Measurements from ENCODE around the gene MYCBPAP. TPM values are rescaled to one million over a fixed set of nuclear protein-coding genes. Genes with fewer than 3 reads are reported as not detected.

Gene MYCBPAP
- under 1 TPM; 0.05 to 0.22 TPM for polyA plus RNA-seq

GRCh38 chr17:50507871-50508572, at the start of gene MYCBPAP:
TSS of gene MYCBPAP (plus strand) at chr17:50508439. CDS start at chr17:50508675, 236 bp downstream.
- peaks cover 0 to 6% of the 10 kb centered on the region in 2 donors for H3K4me1 ChIP-seq (ENCODE audit: control insufficient read depth in 2 of 2, insufficient read depth in 2 of 2, low read length in 1 of 2)
- H3K4me3 ChIP-seq (ENCODE audit: low read depth in 1 of 2, low read length in 2 of 2), result peak within 1 kb of the TSS; percentile 53 to 55
- H3K36me3 ChIP-seq (ENCODE audit: control insufficient read depth in 2 of 2, insufficient read depth in 2 of 2, low read length in 1 of 2), result no peaks in the 10 kb centered on the region
- H3K9me3 ChIP-seq (ENCODE audit: control insufficient read depth in 2 of 2, insufficient read depth in 1 of 2, low read depth in 1 of 2, low read length in 1 of 2), result no peaks in the 10 kb centered on the region
- peak within 1 kb of the TSS in 1 of 2 donors; percentile 35 for H3K27ac ChIP-seq (ENCODE audit: low read depth in 2 of 2, low read length in 1 of 2)
- WGBS, 2 donors, result 11% methylated on average over 54 to 66 of the region's 66 CpGs
- H3K27me3 ChIP-seq (ENCODE audit: control insufficient read depth in 1 of 2, insufficient read depth in 2 of 2, low read length in 2 of 2), result no peaks in the 10 kb centered on the region

DNA sequence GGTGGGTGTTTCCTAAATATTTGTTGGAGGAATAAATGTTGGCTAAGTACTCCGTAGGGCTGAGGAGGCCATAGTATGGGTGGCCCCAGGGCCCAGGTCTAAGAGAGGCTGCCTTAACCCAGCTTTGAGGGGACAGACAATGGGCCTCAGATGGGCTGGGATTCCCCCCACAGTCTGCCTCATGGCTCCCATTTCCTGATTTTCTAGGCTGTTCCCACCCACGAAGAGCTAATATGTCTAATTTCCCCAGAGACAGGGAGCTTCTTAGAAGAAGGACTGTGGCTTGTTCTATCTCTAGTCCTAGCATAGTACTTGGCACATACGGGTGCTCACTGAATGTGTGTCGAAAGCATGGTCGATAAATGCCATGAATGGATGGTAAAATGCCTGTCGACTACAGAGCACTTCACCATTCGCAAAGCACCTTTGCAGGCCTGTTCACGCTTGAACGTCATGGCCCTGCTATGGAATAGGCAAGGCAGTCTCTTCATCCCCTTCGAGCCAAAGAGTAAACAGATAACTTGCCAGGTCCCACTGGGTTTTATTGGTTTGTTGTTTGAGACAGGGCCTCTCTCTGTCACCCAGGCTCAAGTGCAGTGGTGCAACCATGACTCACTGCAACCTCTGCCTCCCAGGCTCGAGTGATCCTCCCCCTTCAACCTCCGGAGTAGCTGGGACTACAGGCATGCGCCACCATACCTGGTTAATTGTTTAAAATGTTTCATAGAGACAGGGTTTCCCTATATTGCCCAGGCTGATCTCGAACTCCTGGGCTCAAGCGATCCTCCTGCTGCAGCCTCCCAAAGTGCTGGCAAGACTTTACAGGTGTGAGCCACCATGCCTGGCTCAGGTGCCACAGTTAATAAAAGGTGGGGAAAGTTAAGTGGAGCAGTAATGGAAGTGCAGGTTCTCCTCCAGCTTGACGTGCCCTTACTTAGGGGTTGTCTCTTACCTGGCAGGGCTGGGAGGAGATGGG, 49.2 kb upstream of the MYCBPAP start:
- peaks cover 0 to 7% of the 10 kb centered on the region in 2 donors for H3K36me3 ChIP-seq (ENCODE audit: control insufficient read depth in 2 of 2, insufficient read depth in 2 of 2, low read length in 1 of 2)
- peaks cover 0 to 5% of the 10 kb centered on the region in 2 donors for H3K4me1 ChIP-seq (ENCODE audit: control insufficient read depth in 2 of 2, insufficient read depth in 2 of 2, low read length in 1 of 2)
- no peak overlapping the region for H3K27ac ChIP-seq (ENCODE audit: low read depth in 2 of 2, low read length in 1 of 2)
- no peaks in the 10 kb centered on the region for H3K27me3 ChIP-seq (ENCODE audit: control insufficient read depth in 1 of 2, insufficient read depth in 2 of 2, low read length in 2 of 2)
- H3K9me3 ChIP-seq (ENCODE audit: control insufficient read depth in 2 of 2, insufficient read depth in 1 of 2, low read depth in 1 of 2, low read length in 1 of 2), result no peaks in the 10 kb centered on the region
- no peak overlapping the region for H3K4me3 ChIP-seq (ENCODE audit: low read depth in 1 of 2, low read length in 2 of 2)
- WGBS, 2 donors, result 67 to 74% methylated on average over 16 of the region's 16 CpGs

DNA sequence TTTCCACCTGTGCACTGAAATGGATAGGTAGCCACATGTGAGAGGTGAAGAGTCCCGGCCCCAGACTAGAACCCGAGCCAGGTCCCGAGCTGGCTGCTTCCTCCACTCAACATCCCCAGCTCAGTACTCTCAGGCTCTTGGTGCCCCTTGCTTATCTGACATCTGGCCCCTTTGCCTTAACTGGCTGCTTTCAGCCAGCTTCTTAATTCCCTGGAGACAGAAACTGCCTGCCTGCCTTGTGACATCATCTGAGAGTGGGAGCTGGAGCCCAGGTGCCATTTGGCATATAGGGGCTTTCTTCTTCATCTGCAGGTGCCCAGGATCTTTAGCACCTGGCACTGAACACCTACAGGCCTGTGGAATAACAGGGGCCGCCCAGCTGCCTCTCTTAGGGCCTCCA, 48.5 kb upstream of the MYCBPAP start:
- no peaks in the 10 kb centered on the region for H3K27me3 ChIP-seq (ENCODE audit: control insufficient read depth in 1 of 2, insufficient read depth in 2 of 2, low read length in 2 of 2)
- peaks cover 0 to 5% of the 10 kb centered on the region in 2 donors for H3K4me1 ChIP-seq (ENCODE audit: control insufficient read depth in 2 of 2, insufficient read depth in 2 of 2, low read length in 1 of 2)
- WGBS, 2 donors, result 89 to 92% methylated on average over 4 of the region's 4 CpGs
- H3K9me3 ChIP-seq (ENCODE audit: control insufficient read depth in 2 of 2, insufficient read depth in 1 of 2, low read depth in 1 of 2, low read length in 1 of 2), result no peaks in the 10 kb centered on the region
- no peak overlapping the region for H3K27ac ChIP-seq (ENCODE audit: low read depth in 2 of 2, low read length in 1 of 2)
- H3K36me3 ChIP-seq (ENCODE audit: control insufficient read depth in 2 of 2, insufficient read depth in 2 of 2, low read length in 1 of 2), result peaks cover 0 to 7% of the 10 kb centered on the region in 2 donors
- no peak overlapping the region for H3K4me3 ChIP-seq (ENCODE audit: low read depth in 1 of 2, low read length in 2 of 2)

DNA sequence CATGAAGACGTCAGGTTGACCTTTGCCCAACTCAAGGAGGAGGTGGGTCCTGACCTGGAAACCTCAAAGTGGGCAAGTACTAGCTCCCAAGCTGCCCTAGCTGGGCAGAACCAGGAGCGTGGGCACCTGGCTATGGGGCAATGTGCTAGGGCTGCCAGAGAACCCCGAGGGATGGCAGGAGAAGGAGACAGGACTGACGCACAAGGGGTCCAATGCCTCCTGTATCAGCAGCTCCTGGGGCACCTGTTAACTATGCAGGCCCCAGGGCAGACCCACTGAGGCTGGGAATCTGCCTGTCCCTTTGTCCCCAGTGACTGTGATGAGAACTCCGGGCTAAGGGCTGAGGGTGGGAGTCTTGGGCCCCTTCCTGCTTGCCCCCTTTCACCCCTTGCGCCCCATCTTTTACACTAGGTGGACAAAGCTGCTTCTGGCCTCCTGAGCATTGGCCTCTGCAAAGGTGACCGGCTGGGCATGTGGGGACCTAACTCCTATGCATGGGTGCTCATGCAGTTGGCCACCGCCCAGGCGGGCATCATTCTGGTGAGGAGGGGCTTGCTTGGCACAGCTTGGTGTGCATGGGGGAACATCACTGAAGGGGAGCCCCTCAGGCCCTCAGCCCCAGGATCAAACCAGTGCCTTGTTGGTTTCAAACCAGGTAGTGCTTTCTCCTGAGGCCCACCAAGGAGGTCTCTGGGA, 47.3 kb upstream of the MYCBPAP start:
- no peak overlapping the region for H3K4me3 ChIP-seq (ENCODE audit: low read depth in 1 of 2, low read length in 2 of 2)
- H3K27me3 ChIP-seq (ENCODE audit: control insufficient read depth in 1 of 2, insufficient read depth in 2 of 2, low read length in 2 of 2), result no peaks in the 10 kb centered on the region
- H3K4me1 ChIP-seq (ENCODE audit: control insufficient read depth in 2 of 2, insufficient read depth in 2 of 2, low read length in 1 of 2), result no peaks in the 10 kb centered on the region
- peaks cover 0 to 7% of the 10 kb centered on the region in 2 donors for H3K36me3 ChIP-seq (ENCODE audit: control insufficient read depth in 2 of 2, insufficient read depth in 2 of 2, low read length in 1 of 2)
- no peak overlapping the region for H3K27ac ChIP-seq (ENCODE audit: low read depth in 2 of 2, low read length in 1 of 2)
- no peaks in the 10 kb centered on the region for H3K9me3 ChIP-seq (ENCODE audit: control insufficient read depth in 2 of 2, insufficient read depth in 1 of 2, low read depth in 1 of 2, low read length in 1 of 2)
- 88 to 92% methylated on average over 9 of the region's 9 CpGs for WGBS, 2 donors

GRCh38 chr17:50461550-50462132, 46.6 kb upstream of the MYCBPAP start:
- no peaks in the 10 kb centered on the region for H3K27me3 ChIP-seq (ENCODE audit: control insufficient read depth in 1 of 2, insufficient read depth in 2 of 2, low read length in 2 of 2)
- 91 to 94% methylated on average over 14 of the region's 14 CpGs for WGBS, 2 donors
- peaks cover 0 to 7% of the 10 kb centered on the region in 2 donors for H3K36me3 ChIP-seq (ENCODE audit: control insufficient read depth in 2 of 2, insufficient read depth in 2 of 2, low read length in 1 of 2)
- no peaks in the 10 kb centered on the region for H3K9me3 ChIP-seq (ENCODE audit: control insufficient read depth in 2 of 2, insufficient read depth in 1 of 2, low read depth in 1 of 2, low read length in 1 of 2)
- no peak overlapping the region for H3K4me3 ChIP-seq (ENCODE audit: low read depth in 1 of 2, low read length in 2 of 2)
- H3K4me1 ChIP-seq (ENCODE audit: control insufficient read depth in 2 of 2, insufficient read depth in 2 of 2, low read length in 1 of 2), result peaks cover 0 to 4% of the 10 kb centered on the region in 2 donors
- no peak overlapping the region for H3K27ac ChIP-seq (ENCODE audit: low read depth in 2 of 2, low read length in 1 of 2)

DNA sequence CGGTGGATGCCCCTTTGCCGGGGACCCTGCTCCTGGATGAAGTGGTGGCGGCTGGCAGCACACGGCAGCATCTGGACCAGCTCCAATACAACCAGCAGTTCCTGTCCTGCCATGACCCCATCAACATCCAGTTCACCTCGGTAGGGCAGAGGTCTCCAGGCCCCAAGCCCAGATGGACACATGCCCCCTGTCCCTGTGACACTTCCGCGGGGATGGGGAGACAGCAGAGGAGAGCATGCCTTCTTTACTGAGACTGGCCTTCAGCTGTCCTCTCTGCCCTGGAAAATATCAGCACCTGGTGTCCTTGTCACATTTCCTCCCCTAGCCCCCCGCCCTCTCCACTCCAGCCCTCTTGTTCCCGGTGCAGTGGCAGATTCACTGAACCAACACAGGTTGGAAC, 45.8 kb upstream of the MYCBPAP start:
- H3K9me3 ChIP-seq (ENCODE audit: control insufficient read depth in 2 of 2, insufficient read depth in 1 of 2, low read depth in 1 of 2, low read length in 1 of 2), result no peaks in the 10 kb centered on the region
- WGBS, 2 donors, result 78 to 84% methylated on average over 9 of the region's 9 CpGs
- no peaks in the 10 kb centered on the region for H3K27me3 ChIP-seq (ENCODE audit: control insufficient read depth in 1 of 2, insufficient read depth in 2 of 2, low read length in 2 of 2)
- H3K4me1 ChIP-seq (ENCODE audit: control insufficient read depth in 2 of 2, insufficient read depth in 2 of 2, low read length in 1 of 2), result peaks cover 0 to 5% of the 10 kb centered on the region in 2 donors
- H3K36me3 ChIP-seq (ENCODE audit: control insufficient read depth in 2 of 2, insufficient read depth in 2 of 2, low read length in 1 of 2), result peaks cover 0 to 7% of the 10 kb centered on the region in 2 donors
- H3K27ac ChIP-seq (ENCODE audit: low read depth in 2 of 2, low read length in 1 of 2), result no peak overlapping the region
- no peak overlapping the region for H3K4me3 ChIP-seq (ENCODE audit: low read depth in 1 of 2, low read length in 2 of 2)

- Histone ChIP-seq H3K27ac (ENCODE audit: low read depth in 2 of 2, low read length in 1 of 2) (no peak overlapping the region), H3K27me3 (ENCODE audit: control insufficient read depth in 1 of 2, insufficient read depth in 2 of 2, low read length in 2 of 2) (no peaks in the 10 kb centered on the region), H3K4me3 (ENCODE audit: low read depth in 1 of 2, low read length in 2 of 2) (no peak overlapping the region), H3K36me3 (ENCODE audit: control insufficient read depth in 2 of 2, insufficient read depth in 2 of 2, low read length in 1 of 2) (peaks cover 0 to 7% of the 10 kb centered on the region in 2 donors), H3K9me3 (ENCODE audit: control insufficient read depth in 2 of 2, insufficient read depth in 1 of 2, low read depth in 1 of 2, low read length in 1 of 2) (no peaks in the 10 kb centered on the region), H3K4me1 (ENCODE audit: control insufficient read depth in 2 of 2, insufficient read depth in 2 of 2, low read length in 1 of 2) (peaks cover 8 to 16% of the 10 kb centered on the region in 2 donors)
- WGBS, 2 donors, result 90 to 93% methylated on average over 3 of the region's 3 CpGs
Measured at GRCh38 chr17:50464121-50464520, 44.1 kb upstream of the MYCBPAP start.

DNA sequence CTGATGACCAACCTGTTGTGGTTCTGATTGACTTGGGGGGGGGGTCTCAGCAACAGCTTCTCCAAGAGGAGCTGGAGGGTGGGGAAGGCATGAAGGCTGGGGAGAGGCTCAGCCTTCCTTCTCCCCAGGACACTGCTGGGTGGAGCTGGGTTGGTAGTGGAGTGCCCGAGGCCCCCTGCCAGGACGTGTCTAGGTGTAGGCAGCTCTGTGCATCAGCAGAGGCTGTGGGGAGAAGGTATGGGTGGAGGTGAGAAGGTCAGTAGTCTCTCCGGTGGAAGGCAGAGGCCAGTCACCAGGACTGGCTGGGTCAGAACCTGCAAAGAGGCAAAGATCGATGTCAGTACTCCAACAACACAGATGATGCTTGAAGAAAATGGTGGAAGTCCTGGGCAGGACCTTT, 43.5 kb upstream of the MYCBPAP start:
- Histone ChIP-seq H3K4me3 (ENCODE audit: low read depth in 1 of 2, low read length in 2 of 2) (no peak overlapping the region), H3K36me3 (ENCODE audit: control insufficient read depth in 2 of 2, insufficient read depth in 2 of 2, low read length in 1 of 2) (peaks cover 0 to 7% of the 10 kb centered on the region in 2 donors), H3K4me1 (ENCODE audit: control insufficient read depth in 2 of 2, insufficient read depth in 2 of 2, low read length in 1 of 2) (peaks cover 8 to 16% of the 10 kb centered on the region in 2 donors), H3K9me3 (ENCODE audit: control insufficient read depth in 2 of 2, insufficient read depth in 1 of 2, low read depth in 1 of 2, low read length in 1 of 2) (no peaks in the 10 kb centered on the region), H3K27me3 (ENCODE audit: control insufficient read depth in 1 of 2, insufficient read depth in 2 of 2, low read length in 2 of 2) (no peaks in the 10 kb centered on the region), H3K27ac (ENCODE audit: low read depth in 2 of 2, low read length in 1 of 2) (no peak overlapping the region)
- 80 to 82% methylated on average over 4 of the region's 4 CpGs for WGBS, 2 donors

- peaks cover 0 to 7% of the 10 kb centered on the region in 2 donors for H3K36me3 ChIP-seq (ENCODE audit: control insufficient read depth in 2 of 2, insufficient read depth in 2 of 2, low read length in 1 of 2)
- WGBS, 2 donors, result 83 to 91% methylated on average over 6 of the region's 6 CpGs
Measured at GRCh38 chr17:50465171-50465570, 43.1 kb upstream of the MYCBPAP start.

More at GRCh38 chr17:50465171-50465570, 43.1 kb upstream of the MYCBPAP start:
- Histone ChIP-seq H3K9me3 (ENCODE audit: control insufficient read depth in 2 of 2, insufficient read depth in 1 of 2, low read depth in 1 of 2, low read length in 1 of 2) (no peaks in the 10 kb centered on the region), H3K4me1 (ENCODE audit: control insufficient read depth in 2 of 2, insufficient read depth in 2 of 2, low read length in 1 of 2) (peaks cover 8 to 16% of the 10 kb centered on the region in 2 donors), H3K4me3 (ENCODE audit: low read depth in 1 of 2, low read length in 2 of 2) (no peak overlapping the region), H3K27ac (ENCODE audit: low read depth in 2 of 2, low read length in 1 of 2) (no peak overlapping the region), H3K27me3 (ENCODE audit: control insufficient read depth in 1 of 2, insufficient read depth in 2 of 2, low read length in 2 of 2) (no peaks in the 10 kb centered on the region)
